Measurements from ENCODE around the gene KLHL33. TPM values are rescaled to one million over a fixed set of nuclear protein-coding genes. Genes with fewer than 3 reads are reported as not detected.
"Not testable (repeated sequence)": the region's sequence is repeated elsewhere in the genome, so short reads cannot be mapped to it uniquely, and the experiment has no call there.

KLHL33 gene
- total RNA-seq, 1 donor from 2014 or later: 0.17 TPM

DNA sequence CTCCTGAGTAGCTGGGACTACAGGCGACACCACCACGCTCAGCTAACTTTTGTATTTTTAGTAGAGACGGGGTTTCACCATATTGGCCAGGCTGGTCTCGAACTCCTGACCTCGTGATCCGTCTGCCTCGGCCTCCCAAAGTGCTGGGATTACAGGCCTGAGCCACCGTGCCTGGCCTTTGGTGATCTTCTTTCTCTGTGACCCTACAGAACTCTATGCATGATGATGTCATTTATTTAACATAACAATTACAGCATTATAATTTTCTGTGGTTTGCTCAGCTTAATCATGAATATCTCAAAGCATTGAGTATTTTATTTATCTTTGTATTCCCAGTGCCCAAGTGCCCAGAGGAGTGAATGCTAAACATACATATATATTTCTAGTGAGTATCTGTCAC is 16.9 kb upstream of the KLHL33 start:
- not testable (repeated sequence) for DNase-seq

DNA sequence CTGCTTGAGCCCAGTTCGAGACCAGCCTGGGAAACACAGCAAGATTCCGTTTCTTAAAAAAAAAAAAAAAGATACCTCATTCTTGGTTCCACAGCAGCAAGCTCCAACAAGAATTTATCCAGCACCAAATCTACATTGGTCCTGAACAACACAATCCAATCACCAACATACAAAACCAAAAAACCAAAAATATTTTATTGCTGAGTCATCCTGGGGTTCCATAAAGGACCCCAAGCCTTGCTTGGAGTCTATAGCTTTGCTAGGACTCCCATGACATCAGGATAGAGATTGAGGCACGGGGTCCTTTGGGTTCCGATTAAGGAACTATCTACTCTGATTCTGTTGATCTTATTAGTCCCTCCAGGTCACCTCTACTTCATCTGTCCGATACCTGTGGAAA is 10.9 kb upstream of the KLHL33 start:
- no peak for DNase-seq

DNA sequence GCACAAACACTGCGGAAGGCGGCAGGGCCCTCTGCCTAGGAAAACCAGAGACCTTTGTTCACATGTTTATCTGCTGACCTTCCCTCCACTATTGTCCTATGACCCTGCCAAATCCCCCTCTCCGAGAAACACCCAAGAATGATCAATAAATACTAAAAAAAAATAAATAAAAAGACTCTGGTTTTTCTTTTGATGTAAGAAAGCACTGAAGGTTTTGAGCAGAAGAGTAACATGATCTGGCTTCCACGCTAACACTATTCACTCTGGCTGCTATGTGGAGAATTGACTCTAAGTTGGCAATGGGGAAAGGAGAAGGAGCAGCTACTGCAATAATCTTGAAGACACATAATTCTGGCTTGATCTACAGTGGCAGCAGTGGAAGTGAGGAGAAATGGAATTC is 7.7 kb upstream of the KLHL33 start:
- DNase-seq: not testable (repeated sequence)

DNA sequence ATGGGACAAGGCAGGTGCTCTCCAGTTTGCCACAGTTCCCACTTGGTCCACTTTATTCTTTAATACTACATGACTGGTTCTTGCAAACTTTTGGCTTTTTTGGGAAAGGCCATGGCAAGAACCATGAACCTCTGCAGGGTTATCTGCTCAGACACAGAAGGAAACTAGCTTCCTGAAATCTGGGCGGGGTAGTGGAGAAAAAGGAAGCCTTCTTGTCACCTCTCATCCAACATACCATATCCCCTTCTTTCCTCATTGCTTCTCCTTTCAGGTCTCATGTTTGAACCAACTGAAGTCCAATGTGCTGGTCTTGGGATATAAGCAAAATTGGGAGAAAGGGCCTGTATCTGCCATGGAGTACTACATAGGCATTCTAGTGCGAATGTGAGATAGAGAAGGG is 5.5 kb upstream of the KLHL33 start:
- no peak for DNase-seq

DNA sequence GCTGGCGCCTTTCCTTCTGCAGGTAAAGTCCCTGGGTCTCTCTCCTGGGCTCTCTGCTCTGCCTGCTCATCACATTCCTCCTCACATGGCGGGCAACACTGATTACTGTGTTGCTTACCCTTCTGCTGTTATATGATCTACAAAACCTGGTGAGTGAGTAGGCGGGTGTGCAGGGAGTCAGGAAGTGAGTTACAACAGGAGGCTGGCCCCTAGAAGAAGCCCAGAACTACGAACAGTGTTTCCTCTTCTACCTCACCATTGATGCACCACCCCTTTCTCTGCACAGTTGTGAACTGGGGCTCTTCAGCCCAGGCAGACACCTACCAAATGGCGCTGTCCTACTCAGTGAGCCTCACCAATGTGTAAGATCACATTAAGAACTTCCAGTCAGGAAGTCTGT is 4.9 kb upstream of the KLHL33 start:
- DNase-seq: peak; percentile 58

DNA sequence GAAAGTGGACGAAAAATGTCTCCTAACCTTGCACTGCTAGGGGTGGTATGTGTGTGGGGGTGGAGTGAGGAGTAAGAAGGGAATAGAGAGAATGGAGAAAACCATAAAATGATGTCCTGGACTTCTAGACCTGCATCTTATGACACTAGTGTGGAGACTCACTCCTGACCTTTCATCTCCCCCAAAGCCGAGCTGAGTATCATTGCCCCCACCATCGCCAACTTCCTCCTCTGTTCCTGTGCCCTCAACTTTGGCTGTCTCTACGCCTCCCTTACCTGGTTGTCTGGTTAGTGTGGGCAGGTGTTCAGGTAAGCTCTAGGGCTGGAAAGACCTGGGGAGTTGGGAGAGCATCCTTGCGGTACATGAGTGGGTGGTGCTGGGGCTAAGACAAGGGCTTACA is 4.5 kb upstream of the KLHL33 start:
- no peak for DNase-seq

DNA sequence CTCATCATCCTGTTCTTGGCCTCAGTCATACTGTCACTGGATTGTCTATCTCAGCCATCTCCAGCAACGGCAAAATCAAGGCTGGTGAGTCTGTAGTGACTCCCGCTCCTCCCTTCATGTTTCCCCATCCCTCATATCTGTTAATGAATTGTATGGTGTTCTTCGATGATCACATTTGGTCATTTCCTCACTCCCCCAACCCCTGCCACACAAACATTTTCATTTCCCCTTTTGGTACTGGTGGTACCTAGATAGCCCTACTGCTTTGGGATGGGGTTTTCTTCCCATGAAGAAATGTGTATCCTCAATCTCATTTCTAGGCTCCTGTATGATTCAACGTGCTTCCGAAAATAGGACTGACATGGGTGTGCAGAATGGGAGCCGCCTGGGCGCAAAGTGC is 2.7 kb upstream of the KLHL33 start:
- DNase-seq: no peak

DNA sequence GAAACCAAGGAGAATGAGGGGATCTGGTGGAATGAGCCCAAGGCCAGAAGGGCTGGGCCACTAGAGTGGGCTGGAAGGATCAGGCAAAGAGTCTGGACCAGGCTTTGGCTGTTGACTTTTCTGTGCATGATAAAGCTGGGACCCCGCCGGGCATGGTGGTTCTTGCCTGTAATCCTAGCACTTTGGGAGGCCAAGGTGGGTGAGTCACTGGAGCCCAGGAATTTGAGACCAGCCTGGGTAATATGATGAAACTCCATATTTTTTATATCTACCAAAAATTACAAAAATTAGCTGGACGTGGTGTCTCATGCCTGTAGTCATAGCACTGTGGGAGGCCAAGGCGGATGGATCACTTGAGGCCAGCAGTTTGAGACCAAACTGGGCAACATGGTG is 393 bp upstream of the KLHL33 start:
- DNase-seq: no peak

DNA sequence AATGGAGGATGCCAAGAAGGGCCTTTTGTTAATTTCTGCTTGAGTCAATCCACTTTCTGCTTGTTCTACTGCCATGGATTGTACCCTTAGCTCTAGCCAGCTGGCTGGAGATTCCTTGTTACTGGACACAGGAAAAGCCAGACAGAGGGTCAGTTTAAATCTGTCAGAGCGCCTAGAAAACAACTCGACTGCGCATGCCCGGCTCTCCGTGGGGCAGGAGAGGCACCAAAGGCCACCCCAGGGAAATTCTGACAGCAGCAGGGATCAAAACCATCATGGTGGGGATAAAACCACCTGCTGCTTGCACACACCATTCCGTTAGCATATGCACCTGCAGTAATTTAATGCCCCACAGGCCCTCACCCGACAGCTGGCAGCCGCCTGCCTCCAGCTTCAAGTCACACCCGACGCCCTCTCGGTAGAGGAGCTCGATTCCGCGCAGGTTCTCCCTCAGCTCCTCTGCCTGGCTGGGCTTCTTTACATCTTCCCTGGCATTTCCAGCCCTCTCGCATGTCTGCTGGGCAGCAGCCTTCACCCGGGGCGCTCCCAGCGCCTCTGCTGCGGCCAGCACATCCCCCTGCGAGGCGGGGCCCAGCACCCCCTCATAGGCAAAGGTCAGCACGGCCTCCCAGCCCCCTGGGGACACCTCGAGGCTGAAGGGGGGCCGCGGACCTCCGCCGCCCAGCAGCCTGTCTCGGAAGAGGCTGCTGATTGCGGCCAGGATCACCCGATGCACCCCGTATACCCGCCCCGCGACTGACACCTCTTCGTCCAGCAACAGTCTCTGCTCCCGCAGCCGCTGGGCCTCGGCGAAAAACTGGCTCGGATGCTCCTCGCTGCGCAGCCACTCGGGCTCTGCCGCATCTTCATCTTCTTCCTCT is 1.0 kb downstream of the KLHL33 start:
- no peak for DNase-seq

DNA sequence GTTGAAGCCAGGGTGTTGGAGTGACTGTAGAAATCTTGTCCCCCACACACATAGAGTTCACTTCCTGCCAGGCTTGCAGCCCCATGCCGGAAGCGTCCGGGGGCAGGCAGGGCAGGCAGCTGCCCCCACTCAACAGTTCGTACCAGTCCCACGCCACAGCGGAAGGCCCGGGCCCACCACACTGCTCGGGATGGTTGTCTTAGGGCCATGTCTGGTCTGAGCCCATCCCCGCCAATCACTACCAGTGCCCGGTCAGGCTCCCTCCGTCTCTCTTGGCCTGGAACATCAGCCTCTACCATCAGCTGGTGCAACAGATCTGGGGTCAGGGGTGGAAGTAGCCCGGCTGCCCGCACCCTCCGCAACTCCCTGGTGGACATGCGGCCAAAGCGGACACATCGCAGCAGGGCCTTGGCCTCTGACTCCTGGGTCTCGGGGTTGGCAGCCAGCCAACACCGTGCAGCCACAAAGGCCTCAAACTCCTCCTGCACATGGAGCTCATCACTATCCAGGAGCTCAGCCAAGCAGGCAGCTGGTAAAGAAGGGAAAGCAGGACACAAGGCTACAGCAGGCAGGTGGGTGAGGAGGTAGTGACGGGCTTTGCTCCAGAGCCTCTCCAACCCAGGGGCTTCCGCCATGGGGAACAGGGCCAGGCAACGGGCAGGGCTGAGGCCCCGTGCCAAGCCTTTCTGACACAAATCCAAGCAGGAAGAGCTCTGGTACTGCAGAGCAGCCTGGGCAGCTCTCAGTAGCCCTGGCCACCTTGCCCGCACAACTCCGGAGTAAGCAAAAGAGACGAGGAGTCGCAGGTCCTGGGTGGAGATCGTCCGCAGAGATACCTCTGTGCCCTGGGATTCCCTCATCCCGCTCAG is 5.9 kb downstream of the KLHL33 start:
- DNase-seq: peak; percentile 11

DNA sequence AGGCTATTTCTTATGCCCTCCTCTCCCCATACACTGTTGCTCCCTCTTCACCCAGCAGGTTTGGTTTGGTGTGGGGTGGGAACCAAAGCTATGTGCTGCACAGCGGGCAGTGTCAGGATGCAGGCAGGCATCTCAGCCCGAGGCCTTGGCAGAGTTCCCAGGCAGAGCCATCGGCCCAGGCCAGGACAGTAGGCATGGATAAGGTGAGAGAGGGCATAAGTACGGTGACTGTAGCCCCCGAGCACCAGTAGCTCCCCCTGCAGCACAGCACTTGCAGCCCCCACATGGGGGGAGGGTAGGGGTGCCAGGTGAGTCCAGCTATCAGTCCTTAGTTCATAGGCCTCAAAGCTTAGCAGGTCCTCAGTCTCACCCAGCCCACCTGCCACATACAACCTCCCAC is 7.2 kb downstream of the KLHL33 start:
- no peak for DNase-seq

DNA sequence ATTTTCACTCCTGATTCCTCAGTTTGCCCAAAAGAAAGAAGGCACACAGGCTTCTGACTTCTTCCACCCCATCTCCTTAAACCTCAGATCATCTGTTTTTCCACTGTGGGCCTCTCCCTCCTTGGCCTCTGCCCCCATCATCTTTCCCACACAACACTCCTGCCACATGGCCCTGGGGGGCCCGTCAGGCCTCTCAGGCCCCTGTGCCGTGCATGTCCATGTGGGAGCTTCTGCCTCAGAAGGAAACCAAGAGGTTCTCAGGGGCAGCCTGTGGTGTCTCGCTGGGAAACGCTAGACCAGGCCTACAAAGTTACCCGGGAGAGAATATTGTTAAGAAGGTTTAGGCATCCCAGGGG is 8.0 kb downstream of the KLHL33 start:
- DNase-seq: no peak

DNA sequence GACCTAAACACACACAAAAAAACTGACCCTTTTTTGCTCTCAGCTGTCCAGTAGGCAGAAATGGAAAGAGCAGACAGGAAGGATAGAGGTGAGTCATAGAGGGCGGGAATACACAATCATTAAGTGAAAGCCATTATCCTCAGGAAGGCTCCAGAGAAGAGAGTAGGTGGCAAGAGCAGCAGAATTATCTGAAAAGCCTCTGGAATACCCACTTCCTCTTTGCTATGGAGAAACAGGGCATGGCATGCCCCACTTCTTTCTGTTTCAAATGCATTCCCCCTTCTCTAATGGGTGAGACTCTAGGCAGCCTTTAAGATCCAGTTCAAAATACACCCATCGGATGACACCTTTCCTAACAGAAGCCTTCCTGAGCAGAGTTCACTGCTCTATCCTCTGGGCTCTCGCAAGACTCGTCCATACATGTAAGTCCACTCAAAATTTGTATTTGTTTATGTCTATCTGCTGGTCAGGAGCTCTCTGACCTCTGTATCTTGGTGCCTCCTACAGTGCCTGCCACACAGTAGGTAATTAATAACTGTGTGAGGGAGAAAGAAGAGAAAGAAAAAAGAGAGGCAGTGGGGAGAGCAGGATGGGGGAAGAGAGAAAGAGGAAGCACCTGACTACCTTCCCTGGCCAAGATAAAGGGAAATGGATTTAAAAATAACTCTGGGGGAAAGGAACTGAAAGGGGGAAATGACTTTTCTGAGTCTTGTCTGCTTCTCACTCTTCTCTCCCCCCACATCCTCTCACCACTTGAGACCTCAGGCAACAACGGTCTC is 8.5 kb downstream of the KLHL33 start:
- peak; percentile 67 for DNase-seq

DNA sequence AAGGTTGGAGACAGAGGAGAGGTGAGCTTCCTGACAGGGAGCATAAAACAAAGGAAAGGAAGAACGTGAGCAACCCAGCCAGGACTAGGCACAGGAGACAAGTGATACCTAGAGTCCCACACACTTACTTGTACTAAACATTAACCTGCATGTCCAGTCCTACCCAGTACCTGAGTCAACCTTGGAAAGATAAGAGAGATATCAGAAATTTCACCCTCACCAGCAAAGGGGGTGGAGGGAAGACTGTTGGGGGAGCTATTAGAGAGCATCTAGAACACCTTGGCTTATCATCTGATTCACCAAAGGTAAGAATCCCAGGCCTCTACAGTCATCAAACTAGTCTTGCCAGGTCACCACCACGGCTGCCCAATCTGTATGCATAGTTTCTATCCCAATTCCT is 11.1 kb downstream of the KLHL33 start:
- DNase-seq: no peak

DNA sequence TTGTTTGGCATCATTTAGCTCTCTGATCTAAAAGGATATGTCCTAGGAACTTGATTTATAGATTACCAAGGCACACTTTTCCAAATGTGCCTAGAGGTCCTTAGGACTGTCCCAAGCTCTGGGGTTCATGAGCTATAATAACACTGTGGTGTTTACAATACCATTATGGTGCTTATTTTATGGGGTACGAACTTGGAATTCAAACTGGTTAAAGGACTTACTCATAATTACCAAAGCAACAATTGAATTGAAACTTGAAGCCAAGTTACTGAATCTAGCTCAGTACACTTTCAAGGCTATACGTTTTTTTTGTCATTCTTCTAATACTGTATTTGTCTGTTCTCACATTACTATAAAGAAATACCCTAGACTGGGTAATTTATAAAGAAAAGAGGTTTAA is 13.1 kb downstream of the KLHL33 start:
- no peak for DNase-seq

DNA sequence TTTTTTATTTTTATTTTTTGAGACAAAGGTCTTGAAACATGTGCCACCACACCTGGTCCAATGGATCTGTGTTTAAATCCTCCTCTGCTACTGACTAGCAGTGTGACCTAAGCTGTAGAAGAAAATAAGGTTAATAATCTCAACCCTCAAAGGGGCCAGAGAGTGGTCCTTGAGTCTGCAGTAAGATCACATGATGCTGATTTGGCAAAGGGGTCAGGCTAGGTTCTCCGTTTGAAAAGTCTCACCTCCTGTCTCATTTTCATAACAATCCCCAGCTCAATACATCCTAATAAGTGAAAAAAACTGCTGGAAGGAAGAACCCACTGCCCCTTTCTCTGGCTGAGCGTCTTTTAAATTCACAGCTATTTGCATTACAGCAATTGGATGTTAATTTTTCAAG is 14.7 kb downstream of the KLHL33 start:
- DNase-seq: no peak

DNA sequence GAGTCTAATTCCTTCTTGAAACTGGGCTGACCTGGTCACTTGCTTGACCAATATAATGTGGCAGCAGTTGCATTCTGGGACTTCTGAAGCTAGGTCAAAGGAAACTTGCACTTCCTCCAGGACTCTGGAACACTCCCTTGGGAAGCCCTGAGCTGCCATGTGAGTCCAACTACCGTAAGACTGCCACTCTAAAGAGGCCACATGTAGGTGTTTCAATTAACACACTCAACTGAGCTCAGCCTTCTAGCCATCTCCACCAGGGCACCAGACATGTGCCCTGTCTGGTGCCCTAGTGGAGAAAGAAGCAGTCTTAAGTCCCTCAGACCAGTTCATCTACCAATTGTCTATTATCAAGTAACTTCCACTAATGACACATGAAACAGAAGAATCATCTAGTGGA is 16.5 kb downstream of the KLHL33 start:
- no peak for DNase-seq

DNA sequence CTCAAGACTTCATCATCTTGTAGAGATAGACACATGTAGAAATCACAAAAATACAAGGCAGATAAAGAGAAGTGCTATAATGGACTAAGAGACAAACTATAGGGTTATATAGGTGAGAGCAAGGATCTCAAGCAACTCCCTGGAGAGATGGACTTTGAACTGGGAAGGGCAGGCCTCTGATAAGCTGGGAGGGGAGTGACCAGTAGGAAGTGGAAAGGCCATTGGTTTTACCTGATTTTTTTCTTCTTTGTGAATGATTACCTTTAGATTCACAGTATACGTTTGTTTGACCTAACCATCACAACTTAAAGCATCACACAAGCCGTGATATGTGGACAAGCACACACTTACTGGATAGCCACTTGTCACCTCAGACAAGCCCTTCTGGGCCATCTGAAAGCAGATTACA is 17.5 kb downstream of the KLHL33 start:
- no peak for DNase-seq

DNA sequence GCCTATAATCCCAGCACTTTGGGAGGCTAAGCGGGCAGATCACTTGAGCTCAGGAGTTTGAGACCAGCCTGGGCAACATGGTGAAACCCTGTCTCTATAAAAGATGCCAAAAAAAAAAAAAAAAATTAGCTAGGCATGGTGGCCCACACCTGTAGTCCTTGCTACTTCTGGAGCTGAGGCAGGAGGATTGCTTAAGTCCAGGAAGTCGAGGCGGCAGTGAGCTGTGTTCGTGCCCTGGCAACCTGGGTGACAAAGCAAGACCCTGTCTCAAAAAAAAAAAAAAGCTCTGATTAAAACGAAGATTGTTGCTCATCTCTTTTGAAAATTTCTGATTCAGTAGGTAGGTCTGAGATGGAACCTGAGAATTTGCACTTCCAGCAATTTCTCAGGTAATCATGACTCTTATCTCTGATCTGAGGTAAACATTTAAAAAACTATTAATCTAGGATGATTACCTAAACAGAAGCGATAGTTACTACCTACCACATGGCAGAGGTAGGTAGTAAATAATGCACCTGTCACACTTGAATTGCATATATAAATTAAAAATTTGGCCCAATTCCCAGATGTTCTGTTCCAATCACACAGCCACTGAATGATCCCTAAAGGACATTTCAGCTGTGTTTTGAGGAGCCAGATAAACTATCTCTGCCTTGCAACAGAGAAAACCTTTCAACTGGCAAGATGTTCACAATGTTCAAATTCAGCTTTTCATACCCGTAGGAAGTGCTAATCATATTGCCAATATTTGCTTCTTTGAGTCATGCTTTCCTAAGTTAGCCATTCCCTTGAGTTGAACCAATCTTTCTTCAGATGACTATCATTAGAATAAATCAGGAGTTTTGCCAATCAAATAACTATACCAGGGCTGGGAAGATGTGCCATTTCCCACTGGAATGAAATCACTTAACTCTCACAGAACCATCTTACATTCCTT is 18.4 kb downstream of the KLHL33 start:
- no peak for DNase-seq

DNA sequence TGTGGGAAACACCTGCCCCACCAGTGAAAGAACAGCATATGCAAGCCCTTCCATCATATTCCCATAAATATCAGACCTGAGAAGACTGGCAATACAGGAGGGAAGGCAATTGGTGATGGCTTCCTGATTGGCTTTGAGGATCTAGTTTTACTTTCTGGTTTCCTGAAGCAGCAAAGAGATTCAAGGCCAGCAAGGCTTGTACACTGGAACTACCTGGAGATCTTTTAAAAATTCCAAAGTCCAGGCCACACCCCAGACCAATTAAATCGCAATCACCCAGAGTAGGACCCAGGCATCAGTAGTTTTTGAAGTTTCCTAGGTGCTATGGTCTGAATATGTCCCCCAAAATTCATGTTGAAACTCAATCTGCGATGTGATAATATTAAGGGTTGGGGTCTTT is 19.7 kb downstream of the KLHL33 start:
- no peak for DNase-seq

DNA sequence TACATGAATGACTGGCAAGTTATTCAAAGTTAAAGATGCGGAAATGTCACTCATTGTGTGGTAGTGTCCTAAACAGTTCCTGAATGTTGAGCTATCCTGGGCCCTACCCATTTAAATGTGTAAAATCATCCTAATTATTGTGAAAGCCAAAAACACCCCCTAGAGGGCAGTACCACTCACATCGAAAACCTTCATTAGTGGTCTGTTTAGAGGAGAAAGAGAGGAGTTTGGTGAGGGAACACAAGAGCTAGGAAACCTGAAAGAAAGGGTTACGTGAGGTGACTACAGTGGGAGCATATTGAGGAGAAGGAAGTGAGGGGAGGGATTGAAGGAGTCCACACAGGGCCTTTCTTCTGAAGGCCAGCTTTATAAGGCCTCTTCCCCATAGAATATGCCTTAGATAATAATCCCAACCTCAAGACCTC is 20.2 kb downstream of the KLHL33 start:
- DNase-seq: peak; percentile 76

DNA sequence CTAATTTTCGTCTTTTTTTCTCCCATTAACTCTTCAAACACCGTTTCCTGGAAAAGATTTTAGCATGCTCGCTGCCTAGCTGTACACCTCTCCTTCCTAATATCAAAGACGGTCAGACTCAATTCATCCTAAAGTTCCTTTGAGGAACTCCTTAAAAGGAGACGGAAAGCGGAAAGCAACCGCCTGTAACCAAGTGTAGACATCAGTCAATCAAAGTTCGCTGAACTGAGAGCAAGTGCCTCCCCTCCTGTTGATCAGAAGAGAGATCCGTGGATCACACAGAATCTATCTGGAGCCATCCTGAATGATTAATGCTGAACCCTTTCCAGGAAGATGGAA is 22.3 kb downstream of the KLHL33 start:
- peak; percentile 55 for DNase-seq

All from dermis blood vessel endothelial cell (primary cell).